ENCODE data around the gene ADORA2B.
"Not testable (repeated sequence)": the region's sequence is repeated elsewhere in the genome, so short reads cannot be mapped to it uniquely, and the experiment has no call there.

- TF ChIP-seq SNAI2 (CRISPR knock-in tag; IDR thresholded peaks at IDR 0.05); ZFP3 (CRISPR knock-in tag; IDR thresholded peaks at IDR 0.05); BACH2 (CRISPR knock-in tag; IDR thresholded peaks at IDR 0.05; ENCODE audit: borderline replicate concordance); POU6F1 (CRISPR knock-in tag; IDR thresholded peaks at IDR 0.05; ENCODE audit: borderline replicate concordance, low read depth); ZFP30 (CRISPR knock-in tag; IDR thresholded peaks at IDR 0.05); TCF4 (CRISPR knock-in tag; IDR thresholded peaks at IDR 0.05; ENCODE audit: borderline replicate concordance); ARNTL (CRISPR knock-in tag; IDR thresholded peaks at IDR 0.05; ENCODE audit: borderline replicate concordance, low read depth); PATZ1 (CRISPR knock-in tag; IDR thresholded peaks at IDR 0.05; ENCODE audit: borderline replicate concordance); TOX (CRISPR knock-in tag; IDR thresholded peaks at IDR 0.05; ENCODE audit: borderline replicate concordance): not testable (repeated sequence)
These were observed 8.4 kb upstream of the ADORA2B start for GRCh38 chr17:15936481-15936880.
